DND-41 (cell line): ENCODE results near the gene SNAPC2.

Source experiments
- CTCF ChIP-seq: IDR thresholded peaks from 2 replicates; pipeline ENCODE4 v1.5.1; 2012; ENCODE audit warnings: borderline replicate concordance, low read length, moderate library complexity, mild to moderate bottlenecking; ENCODE audit not compliant: poor library complexity, severe bottlenecking; ENCODE audit errors: extremely low read depth
- EZH2 ChIP-seq: IDR thresholded peaks from 3 replicates; pipeline ENCODE4 v1.6.1; 2012; ENCODE audit warnings: borderline replicate concordance, low read depth, mild to moderate bottlenecking, moderate library complexity, low read length, inconsistent platforms; ENCODE audit not compliant: severe bottlenecking

DNA sequence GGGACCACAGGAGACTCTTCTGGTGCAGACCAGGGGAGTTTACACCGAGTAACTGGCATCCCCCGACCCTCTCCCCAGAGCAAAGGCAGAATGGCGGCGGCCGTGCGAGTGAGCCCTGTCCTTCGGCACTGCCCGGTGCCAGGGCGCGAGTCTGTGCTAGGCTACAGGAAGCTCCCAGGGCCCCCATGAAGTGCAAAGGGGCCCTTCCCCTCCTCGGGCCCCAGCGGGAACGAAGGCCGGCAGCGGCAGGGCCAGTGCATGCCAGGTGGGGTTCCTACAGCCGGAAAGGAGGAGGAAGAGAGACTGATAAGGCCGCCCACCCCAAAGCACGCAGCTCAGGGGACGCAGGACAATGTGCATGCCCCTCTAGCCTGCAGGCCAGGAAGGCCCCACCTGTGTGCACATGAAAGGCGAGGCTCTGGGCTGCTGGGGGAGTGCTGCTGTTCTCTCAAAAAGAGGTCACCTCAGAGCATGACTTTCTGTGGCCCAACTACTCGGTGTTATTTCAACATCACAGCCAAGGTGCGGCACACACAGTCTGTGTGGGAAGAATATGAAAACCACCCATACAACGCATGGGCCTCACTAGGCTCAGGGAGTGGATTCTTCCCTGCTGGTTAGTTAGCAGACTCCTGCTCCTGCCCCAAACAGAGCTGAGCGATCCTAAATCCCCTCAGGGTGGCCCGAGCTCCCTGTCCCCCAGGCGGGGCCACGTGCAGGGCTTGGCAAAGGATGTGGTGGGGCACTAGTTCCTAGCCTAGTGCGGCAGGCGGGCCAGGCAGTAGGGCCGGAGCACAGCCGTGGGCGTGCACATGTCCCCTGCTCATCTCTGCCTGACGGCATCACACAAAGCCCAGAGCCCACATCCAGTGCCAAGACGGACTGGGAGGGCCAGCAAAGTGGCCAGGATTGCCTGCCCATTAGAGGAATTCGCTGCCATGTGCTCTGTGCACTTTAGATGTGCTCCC is 51.7 kb downstream of the SNAPC2 start:
- TF ChIP-seq CTCF (no peak), EZH2 (no peak)
